ENCODE data around the gene PXYLP1.

- TF ChIP-seq, protein P1, sequence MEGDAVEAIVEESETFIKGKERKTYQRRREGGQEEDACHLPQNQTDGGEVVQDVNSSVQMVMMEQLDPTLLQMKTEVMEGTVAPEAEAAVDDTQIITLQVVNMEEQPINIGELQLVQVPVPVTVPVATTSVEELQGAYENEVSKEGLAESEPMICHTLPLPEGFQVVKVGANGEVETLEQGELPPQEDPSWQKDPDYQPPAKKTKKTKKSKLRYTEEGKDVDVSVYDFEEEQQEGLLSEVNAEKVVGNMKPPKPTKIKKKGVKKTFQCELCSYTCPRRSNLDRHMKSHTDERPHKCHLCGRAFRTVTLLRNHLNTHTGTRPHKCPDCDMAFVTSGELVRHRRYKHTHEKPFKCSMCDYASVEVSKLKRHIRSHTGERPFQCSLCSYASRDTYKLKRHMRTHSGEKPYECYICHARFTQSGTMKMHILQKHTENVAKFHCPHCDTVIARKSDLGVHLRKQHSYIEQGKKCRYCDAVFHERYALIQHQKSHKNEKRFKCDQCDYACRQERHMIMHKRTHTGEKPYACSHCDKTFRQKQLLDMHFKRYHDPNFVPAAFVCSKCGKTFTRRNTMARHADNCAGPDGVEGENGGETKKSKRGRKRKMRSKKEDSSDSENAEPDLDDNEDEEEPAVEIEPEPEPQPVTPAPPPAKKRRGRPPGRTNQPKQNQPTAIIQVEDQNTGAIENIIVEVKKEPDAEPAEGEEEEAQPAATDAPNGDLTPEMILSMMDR (IDR thresholded peaks at IDR 0.05) = no peak
- no peak for TF ChIP-seq EP300 (IDR thresholded peaks at IDR 0.05)
These were observed 27.8 kb upstream of the PXYLP1 start for GRCh38 chr3:141203866-141204265.

Measured in tibial nerve (tissue), 4 donors.